ENCODE measurements around the gene TBC1D23. TPM values are rescaled to one million over a fixed set of nuclear protein-coding genes. Genes with fewer than 3 reads are reported as not detected.

Gene TBC1D23
- polyA plus RNA-seq, 1 donor (not counting 4 experiments of a cell fraction or from before 2014, with no cell fraction given): 42.4 TPM

GRCh38 chr3:100278910-100279309, 18.1 kb downstream of the TBC1D23 start:
- H3K79me2 ChIP-seq (ENCODE audit: control insufficient read depth, insufficient read depth, low read length): peaks cover 50% of the 10 kb centered on the region
- H2AFZ ChIP-seq (ENCODE audit: control insufficient read depth, low read length): no peak overlapping the region
- no peak for DNase-seq (ENCODE audit: low read depth, low spot score)
- FAIRE-seq: no peak
- H3K36me3 ChIP-seq (ENCODE audit: control insufficient read depth in 2 of 2, extremely low read depth in 1 of 2, insufficient read depth in 2 of 2, low read length in 2 of 2): peaks cover 6% of the 10 kb centered on the region in 2 experiments
- no peaks in the 10 kb centered on the region for H3K27me3 ChIP-seq (ENCODE audit: control insufficient read depth, extremely low read depth, insufficient read depth, low read length)
- H3K27ac ChIP-seq (ENCODE audit: control insufficient read depth, insufficient read depth, low read length): no peak overlapping the region
- H3K4me2 ChIP-seq (ENCODE audit: control insufficient read depth, extremely low read depth, insufficient read depth, low read depth, low read length): no peak overlapping the region
- dilution Hi-C loops (cut with MboI; ENCODE audit: extremely low pct_ligation_motif_present, low sequenced_read_pairs): no loop called here
- TF ChIP-seq EZH2 (IDR thresholded peaks at IDR 0.05; ENCODE audit: low read length) (no peak), CTCF (optimal IDR thresholded peaks at IDR 0.05 in 1 of 3, IDR thresholded peaks at IDR 0.05 in 1 of 3, conservative IDR thresholded peaks at IDR 0.05 in 1 of 3; ENCODE audit: extremely low read depth in 1 of 3, insufficient read depth in 2 of 3, low read length in 3 of 3) (no peak)
- H3K9ac ChIP-seq (ENCODE audit: control insufficient read depth, extremely low read depth, insufficient read depth, low read length): no peak overlapping the region
- H3K4me3 ChIP-seq (ENCODE audit: control insufficient read depth in 2 of 3, extremely low read depth in 1 of 3, insufficient read depth in 2 of 3, low read depth in 1 of 3, low read length in 3 of 3): no peak overlapping the region
- no peaks in the 10 kb centered on the region for H4K20me1 ChIP-seq (ENCODE audit: control insufficient read depth, extremely low read depth, insufficient read depth, low read length)
- H3K4me1 ChIP-seq (ENCODE audit: control insufficient read depth, extremely low read depth, insufficient read depth, low read length): peaks cover 8% of the 10 kb centered on the region
- no peaks in the 10 kb centered on the region for H3K9me1 ChIP-seq (ENCODE audit: control insufficient read depth, extremely low read depth, insufficient read depth, low read length)
- no peaks in the 10 kb centered on the region for H3K9me3 ChIP-seq (ENCODE audit: control insufficient read depth, low read depth, low read length)

DNA sequence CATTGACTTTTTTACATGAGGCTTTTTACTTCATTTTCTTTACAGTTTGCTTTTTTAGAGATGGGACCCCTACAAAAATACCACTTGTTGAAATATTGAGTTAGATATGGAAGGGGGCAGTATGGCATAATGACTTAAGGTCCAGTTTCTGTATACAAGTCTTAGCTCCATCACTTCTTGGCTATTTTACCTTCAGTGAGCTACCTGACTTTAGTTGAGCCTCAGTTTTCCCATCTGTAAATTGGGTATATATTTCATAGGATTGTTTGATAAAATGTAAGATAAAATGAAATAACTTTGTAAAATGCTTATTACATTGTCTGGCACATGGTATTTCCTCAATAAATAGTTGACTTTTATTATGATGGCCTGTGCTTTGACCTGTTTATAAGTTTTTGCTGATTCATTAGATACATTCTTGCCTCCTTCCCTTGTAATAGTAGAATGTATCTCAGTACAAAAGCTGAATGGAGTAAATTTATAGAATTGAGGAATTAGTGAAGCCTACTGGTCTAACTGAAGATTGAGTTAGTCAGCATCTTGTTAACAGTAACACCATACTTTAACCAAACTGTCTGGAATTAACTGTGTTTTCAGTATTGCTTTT, 27.6 kb downstream of the TBC1D23 start:
- Histone ChIP-seq H3K9me3 (ENCODE audit: control insufficient read depth, low read depth, low read length) (no peaks in the 10 kb centered on the region), H3K4me1 (ENCODE audit: control insufficient read depth, extremely low read depth, insufficient read depth, low read length) (no peaks in the 10 kb centered on the region), H4K20me1 (ENCODE audit: control insufficient read depth, extremely low read depth, insufficient read depth, low read length) (no peaks in the 10 kb centered on the region), H3K4me3 (ENCODE audit: control insufficient read depth in 2 of 3, extremely low read depth in 1 of 3, insufficient read depth in 2 of 3, low read depth in 1 of 3, low read length in 3 of 3) (no peak overlapping the region), H3K27me3 (ENCODE audit: control insufficient read depth, extremely low read depth, insufficient read depth, low read length) (no peaks in the 10 kb centered on the region), H2AFZ (ENCODE audit: control insufficient read depth, low read length) (no peak overlapping the region), H3K79me2 (ENCODE audit: control insufficient read depth, insufficient read depth, low read length) (no peaks in the 10 kb centered on the region), H3K36me3 (ENCODE audit: control insufficient read depth in 2 of 2, extremely low read depth in 1 of 2, insufficient read depth in 2 of 2, low read length in 2 of 2) (peaks cover 9 to 16% of the 10 kb centered on the region in 2 experiments), H3K27ac (ENCODE audit: control insufficient read depth, insufficient read depth, low read length) (no peak overlapping the region), H3K4me2 (ENCODE audit: control insufficient read depth, extremely low read depth, insufficient read depth, low read depth, low read length) (no peak overlapping the region), H3K9me1 (ENCODE audit: control insufficient read depth, extremely low read depth, insufficient read depth, low read length) (no peaks in the 10 kb centered on the region), H3K9ac (ENCODE audit: control insufficient read depth, extremely low read depth, insufficient read depth, low read length) (no peak overlapping the region)
- FAIRE-seq (no peak), DNase-seq (ENCODE audit: low read depth, low spot score) (no peak)
- dilution Hi-C loops (cut with MboI; ENCODE audit: extremely low pct_ligation_motif_present, low sequenced_read_pairs): no loop called here
- TF ChIP-seq CTCF (optimal IDR thresholded peaks at IDR 0.05 in 1 of 3, IDR thresholded peaks at IDR 0.05 in 1 of 3, conservative IDR thresholded peaks at IDR 0.05 in 1 of 3; ENCODE audit: extremely low read depth in 1 of 3, insufficient read depth in 2 of 3, low read length in 3 of 3) (no peak), EZH2 (IDR thresholded peaks at IDR 0.05; ENCODE audit: low read length) (no peak)

All from keratinocyte (primary cell).